IMR-90 (cell line): Measurements from ENCODE around the gene NTSR1. TPM values are rescaled to one million over a fixed set of nuclear protein-coding genes. Genes with fewer than 3 reads are reported as not detected.

Experiments
- ATAC-seq: fragments of 200-7000 bp; cut with Tn5 transposase; 2 replicates; pipeline ENCODE4 v1.9.1; 2020; ENCODE audit warnings: low read depth, mild to moderate bottlenecking, moderate library complexity
- BruUV-seq: library from RNA; stranded (reverse); fragments of 400-500 nt; replicated peaks from 2 replicates; lab custom pipeline; 2021; lab: Mats Ljungman, UMichigan
- CTCF ChIA-PET: fragments of 300-600 bp; formaldehyde crosslinking; extraction: SDS; loops from one replicate; lab custom pipeline; 2021; ENCODE audit warnings: antibody characterized with exemption; lab: Yijun Ruan, JAX
- POLR2A ChIA-PET: fragments of 300-600 bp; sonication (Branson Sonifier 250); formaldehyde crosslinking; loops from one replicate; lab custom pipeline; 2022; ENCODE audit warnings: antibody characterized with exemption; ENCODE audit not compliant: unreplicated experiment; lab: Charles Lee
- DNase-seq: peaks from one replicate; pipeline ENCODE4 v3.0.0; 2013
- H2AFZ ChIP-seq: replicated peaks from 2 replicates; pipeline ENCODE3; 2013; ENCODE audit warnings: low read length, mild to moderate bottlenecking; ENCODE audit not compliant: poor library complexity
- H2AK5ac ChIP-seq: 2 replicates; pipeline ENCODE4 v1.6.1; 2013; ENCODE audit warnings: low read depth, low read length, inconsistent platforms
- H2AK9ac ChIP-seq: replicated peaks from 2 replicates; pipeline ENCODE3; 2013; ENCODE audit warnings: mild to moderate bottlenecking, low read depth, low read length, moderate library complexity; ENCODE audit not compliant: poor library complexity
- H2BK120ac ChIP-seq: 2 replicates; pipeline ENCODE4 v1.6.1; 2013; ENCODE audit warnings: low read depth, low read length, inconsistent platforms
- H2BK15ac ChIP-seq: 3 replicates; pipeline ENCODE4 v1.6.1; 2013; ENCODE audit warnings: low read depth, low read length, inconsistent platforms
- H2BK20ac ChIP-seq: 2 replicates; pipeline ENCODE4 v1.6.1; 2013; ENCODE audit warnings: low read depth, mild to moderate bottlenecking, inconsistent platforms, low read length, moderate library complexity
- H2BK5ac ChIP-seq: 2 replicates; pipeline ENCODE4 v1.6.1; 2013; ENCODE audit warnings: mild to moderate bottlenecking, low read depth, low read length, inconsistent platforms; ENCODE audit not compliant: poor library complexity, severe bottlenecking
- H3K14ac ChIP-seq: replicated peaks from 2 replicates; pipeline ENCODE4 v1.6.1; 2013; ENCODE audit warnings: low read depth, low read length, inconsistent platforms
- H3K18ac ChIP-seq: 2 replicates; pipeline ENCODE4 v1.6.1; 2013; ENCODE audit warnings: low read depth, low read length, control low read depth
- H3K23ac ChIP-seq: 2 replicates; pipeline ENCODE4 v1.6.1; 2013; ENCODE audit warnings: low read depth, low read length, inconsistent platforms
- H3K27ac ChIP-seq: 2 replicates; pipeline ENCODE4 v1.5.1; 2013; ENCODE audit warnings: mild to moderate bottlenecking, control low read depth, low read length; ENCODE audit not compliant: insufficient read depth
- H3K27me3 ChIP-seq: 2 replicates; pipeline ENCODE4 v1.6.1; 2013; ENCODE audit warnings: low read length; ENCODE audit not compliant: control insufficient read depth, insufficient read depth
- H3K36me3 ChIP-seq: 2 replicates; pipeline ENCODE4 v1.6.1; 2013; ENCODE audit warnings: low read length, mixed read lengths; ENCODE audit not compliant: control insufficient read depth, insufficient read depth
- H3K4ac ChIP-seq: 2 replicates; pipeline ENCODE4 v1.6.1; 2013; ENCODE audit warnings: low read depth, low read length, inconsistent platforms
- H3K4me1 ChIP-seq: 2 replicates; pipeline ENCODE4 v1.6.1; 2013; ENCODE audit warnings: low read length, mixed read lengths; ENCODE audit not compliant: control insufficient read depth, insufficient read depth
- H3K4me2 ChIP-seq: 2 replicates; pipeline ENCODE4 v1.6.1; 2013; ENCODE audit warnings: low read depth, mild to moderate bottlenecking, control low read depth, low read length, moderate library complexity
- H3K4me3 ChIP-seq: 2 replicates; pipeline ENCODE4 v1.5.1; 2013; ENCODE audit warnings: low read depth, mild to moderate bottlenecking, control low read depth, low read length, moderate library complexity; ENCODE audit not compliant: insufficient read depth
- H3K56ac ChIP-seq: 2 replicates; pipeline ENCODE4 v1.6.1; 2013; ENCODE audit warnings: low read length, inconsistent platforms; ENCODE audit not compliant: insufficient read depth; ENCODE audit errors: extremely low read depth
- H3K79me1 ChIP-seq, 2 experiments: 2 replicates each; pipeline ENCODE4 v1.6.1; 2013; ENCODE audit warnings: low read length in 2 of 2, inconsistent platforms in 1 of 2, low read depth in 1 of 2
- H3K9ac ChIP-seq: 2 replicates; pipeline ENCODE4 v1.6.1; 2013; ENCODE audit warnings: low read depth, low read length, control low read depth
- H3K9me1 ChIP-seq: 2 replicates; pipeline ENCODE4 v1.6.1; 2013; ENCODE audit warnings: low read length, inconsistent platforms; ENCODE audit not compliant: insufficient read depth
- H3K9me3 ChIP-seq: 2 replicates; pipeline ENCODE4 v1.6.1; 2013; ENCODE audit warnings: low read length; ENCODE audit not compliant: control insufficient read depth, insufficient read depth
- H4K20me1 ChIP-seq: 2 replicates; pipeline ENCODE4 v1.6.1; 2013; ENCODE audit warnings: low read length, inconsistent platforms; ENCODE audit not compliant: insufficient read depth
- H4K5ac ChIP-seq: 2 replicates; pipeline ENCODE4 v1.6.1; 2013; ENCODE audit warnings: mild to moderate bottlenecking, low read depth, low read length, control low read depth
- H4K8ac ChIP-seq, 2 experiments: 2 replicates each; pipeline ENCODE4 v1.6.1; 2013; ENCODE audit warnings: low read depth in 2 of 2, low read length in 2 of 2, control low read depth in 1 of 2, inconsistent platforms in 1 of 2
- H4K91ac ChIP-seq: 2 replicates; pipeline ENCODE4 v1.6.1; 2013; ENCODE audit warnings: low read depth, low read length, inconsistent platforms; ENCODE audit not compliant: insufficient read depth
- CEBPB ChIP-seq: IDR thresholded peaks from 2 replicates; pipeline ENCODE4 v1.6.1; 2012; ENCODE audit warnings: low read depth, low read length, improper control_type of control experiment
- CHD1 ChIP-seq: IDR thresholded peaks from 2 replicates; pipeline ENCODE4 v1.6.1; 2012; ENCODE audit warnings: low read depth, low read length, improper control_type of control experiment
- MAFK ChIP-seq: IDR thresholded peaks from 2 replicates; pipeline ENCODE4 v1.6.1; 2012; ENCODE audit warnings: low read depth, low read length, improper control_type of control experiment
- MAZ ChIP-seq: IDR thresholded peaks from 2 replicates; pipeline ENCODE4 v1.6.1; 2012; ENCODE audit warnings: low read depth, mild to moderate bottlenecking, low read length, improper control_type of control experiment, moderate library complexity, borderline replicate concordance
- MXI1 ChIP-seq: IDR thresholded peaks from 2 replicates; pipeline ENCODE4 v1.6.1; 2012; ENCODE audit warnings: low read depth, mild to moderate bottlenecking, low read length, moderate library complexity, borderline replicate concordance
- NFE2L2 ChIP-seq: fragments of 150-350 bp; IDR thresholded peaks from 2 replicates; pipeline ENCODE4 v1.6.1; 2016; ENCODE audit warnings: low read depth, mild to moderate bottlenecking, low read length
- POLR2A ChIP-seq: IDR thresholded peaks from 2 replicates; pipeline ENCODE4 v1.6.1; 2012; ENCODE audit warnings: mild to moderate bottlenecking, low read depth, low read length
- RAD21 ChIP-seq: IDR thresholded peaks from 2 replicates; pipeline ENCODE4 v1.6.1; 2012; ENCODE audit warnings: low read length, improper control_type of control experiment
- RFX5 ChIP-seq: IDR thresholded peaks from 2 replicates; pipeline ENCODE4 v1.8.0; 2012; ENCODE audit warnings: low read depth, mild to moderate bottlenecking, low read length, moderate library complexity
- SMC3 ChIP-seq: fragments of 150-350 bp; IDR thresholded peaks from 2 replicates; pipeline ENCODE4 v1.6.1; 2016; ENCODE audit warnings: low read depth, mild to moderate bottlenecking, antibody characterized with exemption, low read length, moderate library complexity
- WGBS, 2 experiments: methylation state at CpG; one replicate each; pipeline versions ENCODE4 v1.1.5 to v1.1.7; 2013; ENCODE audit warnings: missing lambda C conversion rate in 2 of 2; ENCODE audit not compliant: insufficient read length in 1 of 2; ENCODE audit errors: extremely low coverage in 2 of 2; 5-methylcytosine and 5-hydroxymethylcytosine counted together
- dilution Hi-C: fragments of 300-500 bp; cut with HindIII; formaldehyde crosslinking; loops from one replicate; pipeline ENCODE4 v1.14.3; 2018; ENCODE audit warnings: low sequenced_read_pairs; ENCODE audit not compliant: unreplicated experiment
- in situ Hi-C: fragments of 300-500 bp; cut with MboI; formaldehyde crosslinking; loops from 3 replicates; pipeline ENCODE4 v1.14.3; 2019; ENCODE audit warnings: low sequenced_read_pairs, inconsistent platforms, mixed read lengths
- intact Hi-C: fragments of 100-400 bp; cut with micrococcal nuclease; formaldehyde crosslinking; loops from 2 replicates; pipeline ENCODE4 v1.10.0; 2022
- polyA plus RNA-seq, 3 experiments: library from polyadenylated mRNA; depleted of rRNA; stranded (reverse); fragments of >200 nt; gene quantifications; 2 replicates each; pipeline ENCODE4 v1.2.3, GENCODE V29; 2012; ENCODE audit warnings: low replicate concordance in 1 of 3
- total RNA-seq: library from RNA; depleted of rRNA; stranded (reverse); fragments of >200 nt; gene quantifications from 2 replicates; pipeline ENCODE4 v1.2.3, GENCODE V29; 2012
- TF ChIP-seq, protein P1 (sequence below): conservative IDR thresholded peaks from 2 replicates; pipeline ENCODE4 v1.5.1; 2012; ENCODE audit warnings: mild to moderate bottlenecking, low read depth, low read length, improper control_type of control experiment
- TF ChIP-seq, protein P2 (sequence below): fragments of 150-350 bp; IDR thresholded peaks from 2 replicates; pipeline ENCODE4 v1.6.1; 2017; ENCODE audit warnings: mild to moderate bottlenecking, antibody characterized with exemption, low read length, low read depth
- TF ChIP-seq, protein P3 (sequence below): fragments of 150-350 bp; IDR thresholded peaks from 2 replicates; pipeline ENCODE4 v1.6.1; 2016; ENCODE audit warnings: low read depth, mild to moderate bottlenecking, low read length, moderate library complexity, borderline replicate concordance

The NTSR1 gene
- total and polyA plus RNA-seq, 2 of the 4 experiments (the other 2 are of a cell fraction), result 0.54 to 1.8 TPM

DNA sequence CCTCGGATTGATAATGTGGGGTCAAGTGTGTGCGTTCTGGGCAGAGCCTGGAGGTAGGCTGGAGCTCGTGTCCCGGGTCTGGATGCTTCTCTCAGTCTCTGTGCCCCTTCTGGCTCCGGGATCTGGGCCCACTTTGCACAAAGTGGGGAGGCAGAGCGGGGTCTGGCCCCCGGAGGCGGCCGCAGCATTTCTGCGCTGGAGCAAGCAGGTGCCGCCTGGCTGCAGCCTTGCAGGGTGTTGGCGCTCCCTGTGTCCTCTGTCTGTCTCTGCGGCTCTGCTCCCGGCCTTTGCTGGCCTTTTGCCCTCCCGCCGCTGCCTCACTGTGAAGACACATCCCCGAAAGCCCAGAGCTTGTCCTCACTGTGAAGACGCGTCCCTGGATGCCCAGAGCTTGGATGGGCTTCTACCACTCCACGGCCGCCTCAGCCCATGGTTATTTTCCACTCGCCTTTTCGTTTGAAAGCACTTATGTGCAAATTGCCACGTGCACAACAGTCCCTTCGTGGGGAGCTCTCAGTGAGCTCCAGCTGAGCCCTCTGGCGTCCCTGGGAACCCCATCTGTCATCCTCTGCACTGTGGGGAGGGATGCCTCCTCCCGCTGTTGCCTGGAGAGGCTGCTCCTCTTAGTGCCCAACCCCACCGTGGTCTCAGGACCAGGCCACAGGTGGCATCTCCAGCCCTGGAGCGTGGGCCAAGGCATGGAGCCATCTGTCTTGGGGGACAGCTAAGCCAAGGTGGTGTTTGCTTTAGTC lies 49.0 kb upstream of the NTSR1 start:
- no peak overlapping the region for H4K91ac ChIP-seq
- in situ Hi-C loops, result no loop called here
- BruUV-seq, result no TSS peak

More for the DNA sequence above, 49.0 kb upstream of the NTSR1 start:
- Histone ChIP-seq H3K79me1 (no peaks in the 10 kb centered on the region), H3K27me3 (no peaks in the 10 kb centered on the region), H3K23ac (no peak overlapping the region), H3K36me3 (no peaks in the 10 kb centered on the region), H3K18ac (no peak overlapping the region), H3K4ac (no peak overlapping the region), H2BK120ac (no peak overlapping the region), H3K9me1 (no peaks in the 10 kb centered on the region), H3K4me1 (peaks cover 5% of the 10 kb centered on the region), H3K27ac (no peak overlapping the region), H4K20me1 (no peaks in the 10 kb centered on the region; the same call in 1 of the 2 replicates), H2BK5ac (no peak overlapping the region), H2BK15ac (no peak overlapping the region), H3K56ac (no peak overlapping the region), H3K9ac (no peak overlapping the region), H4K5ac (no peak overlapping the region), H2BK20ac (no peak overlapping the region), H4K8ac (no peak overlapping the region), H3K14ac (no peak overlapping the region), H3K4me2 (no peak overlapping the region), H2AK9ac (no peak overlapping the region), H3K9me3 (no peaks in the 10 kb centered on the region), H3K4me3 (no peak overlapping the region), H2AK5ac (no peak overlapping the region), H2AFZ (no peak overlapping the region)
- DNase-seq, result no peak
- WGBS, 2 experiments, result 89% methylated on average over 23 of the region's 29 CpGs; no CpG with 5 or more reads in 1 of the 2 experiments
- CTCF ChIA-PET, result no interaction called here
- intact Hi-C loops, result no loop called here
- TF ChIP-seq RAD21 (no peak), MXI1 (no peak), MAZ (no peak), RFX5 (no peak), CEBPB (no peak), NFE2L2 (no peak), MAFK (no peak), CHD1 (no peak), SMC3 (no peak), POLR2A (no peak)
- TF ChIP-seq, protein P1, sequence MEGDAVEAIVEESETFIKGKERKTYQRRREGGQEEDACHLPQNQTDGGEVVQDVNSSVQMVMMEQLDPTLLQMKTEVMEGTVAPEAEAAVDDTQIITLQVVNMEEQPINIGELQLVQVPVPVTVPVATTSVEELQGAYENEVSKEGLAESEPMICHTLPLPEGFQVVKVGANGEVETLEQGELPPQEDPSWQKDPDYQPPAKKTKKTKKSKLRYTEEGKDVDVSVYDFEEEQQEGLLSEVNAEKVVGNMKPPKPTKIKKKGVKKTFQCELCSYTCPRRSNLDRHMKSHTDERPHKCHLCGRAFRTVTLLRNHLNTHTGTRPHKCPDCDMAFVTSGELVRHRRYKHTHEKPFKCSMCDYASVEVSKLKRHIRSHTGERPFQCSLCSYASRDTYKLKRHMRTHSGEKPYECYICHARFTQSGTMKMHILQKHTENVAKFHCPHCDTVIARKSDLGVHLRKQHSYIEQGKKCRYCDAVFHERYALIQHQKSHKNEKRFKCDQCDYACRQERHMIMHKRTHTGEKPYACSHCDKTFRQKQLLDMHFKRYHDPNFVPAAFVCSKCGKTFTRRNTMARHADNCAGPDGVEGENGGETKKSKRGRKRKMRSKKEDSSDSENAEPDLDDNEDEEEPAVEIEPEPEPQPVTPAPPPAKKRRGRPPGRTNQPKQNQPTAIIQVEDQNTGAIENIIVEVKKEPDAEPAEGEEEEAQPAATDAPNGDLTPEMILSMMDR, result no peak
- TF ChIP-seq, protein P2, sequence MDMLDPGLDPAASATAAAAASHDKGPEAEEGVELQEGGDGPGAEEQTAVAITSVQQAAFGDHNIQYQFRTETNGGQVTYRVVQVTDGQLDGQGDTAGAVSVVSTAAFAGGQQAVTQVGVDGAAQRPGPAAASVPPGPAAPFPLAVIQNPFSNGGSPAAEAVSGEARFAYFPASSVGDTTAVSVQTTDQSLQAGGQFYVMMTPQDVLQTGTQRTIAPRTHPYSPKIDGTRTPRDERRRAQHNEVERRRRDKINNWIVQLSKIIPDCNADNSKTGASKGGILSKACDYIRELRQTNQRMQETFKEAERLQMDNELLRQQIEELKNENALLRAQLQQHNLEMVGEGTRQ, result no peak
- TF ChIP-seq, protein P3, sequence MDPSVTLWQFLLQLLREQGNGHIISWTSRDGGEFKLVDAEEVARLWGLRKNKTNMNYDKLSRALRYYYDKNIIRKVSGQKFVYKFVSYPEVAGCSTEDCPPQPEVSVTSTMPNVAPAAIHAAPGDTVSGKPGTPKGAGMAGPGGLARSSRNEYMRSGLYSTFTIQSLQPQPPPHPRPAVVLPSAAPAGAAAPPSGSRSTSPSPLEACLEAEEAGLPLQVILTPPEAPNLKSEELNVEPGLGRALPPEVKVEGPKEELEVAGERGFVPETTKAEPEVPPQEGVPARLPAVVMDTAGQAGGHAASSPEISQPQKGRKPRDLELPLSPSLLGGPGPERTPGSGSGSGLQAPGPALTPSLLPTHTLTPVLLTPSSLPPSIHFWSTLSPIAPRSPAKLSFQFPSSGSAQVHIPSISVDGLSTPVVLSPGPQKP, result no peak
- POLR2A ChIA-PET, result no interaction called here
- ATAC-seq, result no peak
- dilution Hi-C loops, result no loop called here
